ENCODE data around the gene CPZ. TPM values are rescaled to one million over a fixed set of nuclear protein-coding genes. Genes with fewer than 3 reads are reported as not detected.
"Not testable (repeated sequence)": the region's sequence is repeated elsewhere in the genome, so short reads cannot be mapped to it uniquely, and the experiment has no call there.

The CPZ gene
- polyA plus RNA-seq, 1 donor (not counting 4 experiments of a cell fraction or from before 2014, with no cell fraction given), result not detected

DNA sequence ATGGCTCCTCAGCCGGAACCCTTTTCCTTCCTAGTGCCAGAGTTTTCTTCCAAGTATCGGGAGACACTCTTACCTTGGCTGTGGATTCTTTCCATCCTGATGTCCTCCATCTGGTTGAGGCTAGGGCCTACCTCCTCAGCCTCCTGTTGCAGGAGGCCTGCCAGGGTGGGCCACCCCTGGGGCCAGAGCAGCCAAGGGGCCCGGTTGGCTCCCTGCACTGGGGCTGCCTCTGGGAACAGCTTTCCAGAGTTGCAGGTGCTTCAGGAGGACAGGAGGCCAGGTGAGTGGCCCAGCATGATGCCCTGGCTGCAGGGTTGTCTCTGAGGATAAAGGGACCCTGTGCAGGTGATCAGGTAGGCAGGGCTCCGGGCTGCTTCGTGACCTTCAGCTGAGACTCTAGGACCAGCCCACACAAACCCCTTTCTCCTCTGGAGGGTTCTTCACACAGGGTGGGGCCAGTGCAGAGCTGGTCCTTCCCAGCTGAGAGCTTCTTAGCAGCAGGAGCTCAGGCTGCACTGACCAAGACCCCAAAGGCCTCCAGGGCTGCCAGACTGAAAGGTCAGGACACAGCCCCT lies 17.7 kb upstream of the CPZ start:
- H3K4me3 ChIP-seq (ENCODE audit: control insufficient read depth in 2 of 3, extremely low read depth in 1 of 3, insufficient read depth in 2 of 3, low read depth in 1 of 3, low read length in 3 of 3), result no peak overlapping the region
- H3K9me3 ChIP-seq (ENCODE audit: control insufficient read depth, low read depth, low read length), result no peaks in the 10 kb centered on the region
- no peak for DNase-seq (ENCODE audit: low read depth, low spot score)
- no peaks in the 10 kb centered on the region for H3K79me2 ChIP-seq (ENCODE audit: control insufficient read depth, insufficient read depth, low read length)
- dilution Hi-C loops (cut with MboI; ENCODE audit: extremely low pct_ligation_motif_present, low sequenced_read_pairs), result no loop called here
- H3K9me1 ChIP-seq (ENCODE audit: control insufficient read depth, extremely low read depth, insufficient read depth, low read length), result no peaks in the 10 kb centered on the region
- TF ChIP-seq, protein P1, sequence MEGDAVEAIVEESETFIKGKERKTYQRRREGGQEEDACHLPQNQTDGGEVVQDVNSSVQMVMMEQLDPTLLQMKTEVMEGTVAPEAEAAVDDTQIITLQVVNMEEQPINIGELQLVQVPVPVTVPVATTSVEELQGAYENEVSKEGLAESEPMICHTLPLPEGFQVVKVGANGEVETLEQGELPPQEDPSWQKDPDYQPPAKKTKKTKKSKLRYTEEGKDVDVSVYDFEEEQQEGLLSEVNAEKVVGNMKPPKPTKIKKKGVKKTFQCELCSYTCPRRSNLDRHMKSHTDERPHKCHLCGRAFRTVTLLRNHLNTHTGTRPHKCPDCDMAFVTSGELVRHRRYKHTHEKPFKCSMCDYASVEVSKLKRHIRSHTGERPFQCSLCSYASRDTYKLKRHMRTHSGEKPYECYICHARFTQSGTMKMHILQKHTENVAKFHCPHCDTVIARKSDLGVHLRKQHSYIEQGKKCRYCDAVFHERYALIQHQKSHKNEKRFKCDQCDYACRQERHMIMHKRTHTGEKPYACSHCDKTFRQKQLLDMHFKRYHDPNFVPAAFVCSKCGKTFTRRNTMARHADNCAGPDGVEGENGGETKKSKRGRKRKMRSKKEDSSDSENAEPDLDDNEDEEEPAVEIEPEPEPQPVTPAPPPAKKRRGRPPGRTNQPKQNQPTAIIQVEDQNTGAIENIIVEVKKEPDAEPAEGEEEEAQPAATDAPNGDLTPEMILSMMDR (optimal IDR thresholded peaks at IDR 0.05 in 1 of 3, IDR thresholded peaks at IDR 0.05 in 1 of 3, conservative IDR thresholded peaks at IDR 0.05 in 1 of 3; ENCODE audit: extremely low read depth in 1 of 3, insufficient read depth in 2 of 3, low read length in 3 of 3), result no peak
- TF ChIP-seq EZH2 (IDR thresholded peaks at IDR 0.05; ENCODE audit: low read length), result no peak
- no peaks in the 10 kb centered on the region for H3K4me1 ChIP-seq (ENCODE audit: control insufficient read depth, extremely low read depth, insufficient read depth, low read length)
- H4K20me1 ChIP-seq (ENCODE audit: control insufficient read depth, extremely low read depth, insufficient read depth, low read length), result no peaks in the 10 kb centered on the region
- no peaks in the 10 kb centered on the region for H3K36me3 ChIP-seq (ENCODE audit: control insufficient read depth in 2 of 2, extremely low read depth in 1 of 2, insufficient read depth in 2 of 2, low read length in 2 of 2)
- H2AFZ ChIP-seq (ENCODE audit: control insufficient read depth, low read length), result no peak overlapping the region
- H3K27me3 ChIP-seq (ENCODE audit: control insufficient read depth, extremely low read depth, insufficient read depth, low read length), result peaks cover 4% of the 10 kb centered on the region
- H3K27ac ChIP-seq (ENCODE audit: control insufficient read depth, insufficient read depth, low read length), result no peak overlapping the region
- no peak overlapping the region for H3K9ac ChIP-seq (ENCODE audit: control insufficient read depth, extremely low read depth, insufficient read depth, low read length)
- H3K4me2 ChIP-seq (ENCODE audit: control insufficient read depth, extremely low read depth, insufficient read depth, low read depth, low read length), result no peak overlapping the region
- no peak for FAIRE-seq

DNA sequence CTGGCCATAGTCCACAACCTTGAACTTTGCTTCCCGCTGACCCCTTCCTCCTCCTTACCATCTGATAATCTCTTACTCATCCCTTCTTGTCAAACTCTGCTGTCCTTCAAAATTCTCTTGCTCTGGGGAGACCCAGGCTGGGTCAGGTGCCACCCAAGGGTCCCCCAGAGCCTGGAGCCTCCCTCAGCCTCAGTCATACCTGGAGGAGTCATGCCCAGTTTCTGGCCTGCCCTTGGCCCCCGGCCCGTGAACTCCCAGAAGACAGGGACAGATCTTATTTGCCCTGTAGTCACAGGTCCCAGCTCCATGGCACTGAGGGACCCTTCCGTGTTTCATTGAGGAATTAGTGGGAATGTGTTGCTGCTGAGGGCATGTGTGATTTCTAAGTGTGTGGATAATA lies 17.1 kb upstream of the CPZ start:
- FAIRE-seq (no peak), DNase-seq (ENCODE audit: low read depth, low spot score) (no peak)
- dilution Hi-C loops (cut with MboI; ENCODE audit: extremely low pct_ligation_motif_present, low sequenced_read_pairs), result no loop called here
- Histone ChIP-seq H3K36me3 (ENCODE audit: control insufficient read depth in 2 of 2, extremely low read depth in 1 of 2, insufficient read depth in 2 of 2, low read length in 2 of 2) (no peaks in the 10 kb centered on the region), H3K4me2 (ENCODE audit: control insufficient read depth, extremely low read depth, insufficient read depth, low read depth, low read length) (no peak overlapping the region), H3K9ac (ENCODE audit: control insufficient read depth, extremely low read depth, insufficient read depth, low read length) (no peak overlapping the region), H4K20me1 (ENCODE audit: control insufficient read depth, extremely low read depth, insufficient read depth, low read length) (no peaks in the 10 kb centered on the region), H3K9me1 (ENCODE audit: control insufficient read depth, extremely low read depth, insufficient read depth, low read length) (no peaks in the 10 kb centered on the region), H3K4me3 (ENCODE audit: control insufficient read depth in 2 of 3, extremely low read depth in 1 of 3, insufficient read depth in 2 of 3, low read depth in 1 of 3, low read length in 3 of 3) (no peak overlapping the region), H3K79me2 (ENCODE audit: control insufficient read depth, insufficient read depth, low read length) (no peaks in the 10 kb centered on the region), H3K4me1 (ENCODE audit: control insufficient read depth, extremely low read depth, insufficient read depth, low read length) (no peaks in the 10 kb centered on the region), H3K27ac (ENCODE audit: control insufficient read depth, insufficient read depth, low read length) (no peak overlapping the region), H3K27me3 (ENCODE audit: control insufficient read depth, extremely low read depth, insufficient read depth, low read length) (peaks cover 4% of the 10 kb centered on the region), H3K9me3 (ENCODE audit: control insufficient read depth, low read depth, low read length) (no peaks in the 10 kb centered on the region), H2AFZ (ENCODE audit: control insufficient read depth, low read length) (no peak overlapping the region)
- TF ChIP-seq EZH2 (IDR thresholded peaks at IDR 0.05; ENCODE audit: low read length), result no peak
- TF ChIP-seq, protein P1 (optimal IDR thresholded peaks at IDR 0.05 in 1 of 3, IDR thresholded peaks at IDR 0.05 in 1 of 3, conservative IDR thresholded peaks at IDR 0.05 in 1 of 3; ENCODE audit: extremely low read depth in 1 of 3, insufficient read depth in 2 of 3, low read length in 3 of 3), result no peak

DNA sequence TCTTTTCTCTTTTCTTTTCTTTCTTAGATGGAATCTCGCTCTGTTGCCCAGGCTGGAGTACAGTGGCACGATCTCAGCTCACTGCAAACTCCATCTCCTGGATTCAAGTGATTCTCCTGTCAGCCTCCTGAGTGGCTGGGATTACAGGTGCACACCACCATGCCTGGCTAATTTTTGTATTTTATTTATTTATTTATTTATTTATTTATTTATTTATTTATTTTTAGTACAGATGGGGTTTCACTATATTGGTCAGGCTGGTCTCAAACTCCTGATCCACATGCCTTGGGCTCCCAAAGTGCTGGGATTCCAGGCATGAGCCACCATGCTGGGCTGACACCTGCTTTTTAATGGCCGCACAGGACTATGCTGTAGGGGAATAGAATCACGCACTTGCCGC lies 16.0 kb upstream of the CPZ start:
- H3K9me1 ChIP-seq (ENCODE audit: control insufficient read depth, extremely low read depth, insufficient read depth, low read length); H3K4me2 ChIP-seq (ENCODE audit: control insufficient read depth, extremely low read depth, insufficient read depth, low read depth, low read length); DNase-seq (ENCODE audit: low read depth, low spot score); H3K36me3 ChIP-seq (ENCODE audit: control insufficient read depth in 2 of 2, extremely low read depth in 1 of 2, insufficient read depth in 2 of 2, low read length in 2 of 2); H3K27me3 ChIP-seq (ENCODE audit: control insufficient read depth, extremely low read depth, insufficient read depth, low read length); H3K27ac ChIP-seq (ENCODE audit: control insufficient read depth, insufficient read depth, low read length); H2AFZ ChIP-seq (ENCODE audit: control insufficient read depth, low read length); H3K9ac ChIP-seq (ENCODE audit: control insufficient read depth, extremely low read depth, insufficient read depth, low read length); H3K9me3 ChIP-seq (ENCODE audit: control insufficient read depth, low read depth, low read length); H3K79me2 ChIP-seq (ENCODE audit: control insufficient read depth, insufficient read depth, low read length); H3K4me1 ChIP-seq (ENCODE audit: control insufficient read depth, extremely low read depth, insufficient read depth, low read length); H4K20me1 ChIP-seq (ENCODE audit: control insufficient read depth, extremely low read depth, insufficient read depth, low read length); H3K4me3 ChIP-seq (ENCODE audit: control insufficient read depth in 2 of 3, extremely low read depth in 1 of 3, insufficient read depth in 2 of 3, low read depth in 1 of 3, low read length in 3 of 3); FAIRE-seq; dilution Hi-C loops (cut with MboI; ENCODE audit: extremely low pct_ligation_motif_present, low sequenced_read_pairs): not testable (repeated sequence)
